Jurkat, Clone E6-1 (cell line): ENCODE measurements around the gene SUPT3H.
A peak's percentile ranks its signal among the peaks of the same experiment; 100 is the strongest.
"Not testable (repeated sequence)": the region's sequence is repeated elsewhere in the genome, so short reads cannot be mapped to it uniquely, and the experiment has no call there.

Source experiments
- DNase-seq: peaks from one replicate; pipeline ENCODE4 v3.0.0-alpha.2; 2011; ENCODE audit warnings: low read depth, low spot score
- H3K4me3 ChIP-seq: 2 replicates; pipeline ENCODE4 v1.5.1; 2011; ENCODE audit warnings: mild to moderate bottlenecking, low read length, control low read depth, moderate library complexity

SUPT3H gene

DNA sequence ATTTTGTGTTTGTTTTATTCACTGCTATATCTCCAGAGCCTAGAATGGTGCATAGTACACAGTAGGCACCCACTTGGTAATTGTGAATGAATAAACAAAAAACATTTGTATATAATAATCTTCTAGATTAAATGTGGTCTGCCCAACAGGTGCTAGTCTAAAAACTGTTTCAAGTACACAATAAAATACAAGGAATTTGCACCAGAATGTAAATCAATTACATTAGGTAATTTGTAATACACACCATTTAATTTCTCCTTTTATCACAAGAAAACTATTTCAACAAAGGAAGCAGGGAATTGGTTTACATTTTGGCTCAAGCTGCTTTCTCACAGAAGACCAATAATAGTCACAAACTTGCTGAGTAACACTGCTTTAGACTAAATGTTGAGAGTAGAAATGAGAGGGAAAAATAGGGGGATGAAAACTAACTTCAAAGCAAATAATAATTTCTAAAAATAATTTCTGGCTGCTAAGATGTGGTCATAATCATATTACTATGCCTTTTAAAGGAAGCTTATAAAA lies 27.5 kb downstream of the SUPT3H start:
- DNase-seq: no peak
- no peak overlapping the region for H3K4me3 ChIP-seq

DNA sequence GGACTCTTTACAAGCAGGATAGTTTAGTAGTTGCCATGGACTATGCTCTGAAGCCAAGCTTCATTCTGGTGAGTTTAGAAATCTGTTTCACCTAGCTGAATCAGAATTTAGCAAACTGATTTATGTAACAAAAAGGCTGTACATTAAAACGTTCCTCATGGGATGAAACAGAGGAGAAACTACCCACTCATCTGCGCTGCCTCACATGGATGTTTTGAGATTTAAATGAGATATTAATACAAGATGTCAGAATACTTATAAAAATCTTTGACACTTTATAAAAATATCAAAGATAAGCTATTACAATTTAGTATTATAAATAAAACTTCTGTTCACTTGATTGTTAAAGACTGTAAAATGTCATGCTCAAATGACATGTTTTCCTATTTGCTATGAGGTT lies 32.8 kb downstream of the SUPT3H start:
- no peak overlapping the region for H3K4me3 ChIP-seq
- no peak for DNase-seq

DNA sequence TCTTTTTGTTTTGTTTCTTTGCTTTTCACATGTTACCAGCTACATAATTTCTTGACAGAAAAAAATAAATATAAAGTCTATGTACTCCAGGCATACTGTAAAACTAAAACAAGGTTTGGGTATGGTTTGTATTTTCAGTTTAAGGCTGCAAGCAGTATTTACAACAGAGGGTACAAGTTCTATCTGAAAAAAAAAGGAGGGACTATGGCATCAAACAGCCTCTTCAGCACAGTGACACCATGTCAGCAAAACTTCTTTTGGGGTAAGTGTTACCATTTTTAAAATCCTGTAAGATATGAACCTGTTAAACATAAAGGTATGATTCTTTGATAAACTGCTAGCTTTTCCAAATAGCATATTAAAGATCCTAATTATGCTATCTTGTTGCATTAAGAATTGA lies 49.2 kb downstream of the SUPT3H start:
- peak overlapping the region; percentile 31 for H3K4me3 ChIP-seq
- no peak for DNase-seq

GRCh38 chr6:45327956-45328522 lies 49.7 kb downstream of the SUPT3H start, which contains the start of gene RUNX2:
RUNX2 (plus strand) TSS chr6:45328330; CDS start chr6:45328727, 397 bp downstream.
- peak; percentile 70 for DNase-seq
- H3K4me3 ChIP-seq: peak within 1 kb of the TSS; percentile 31

- no peak overlapping the region for H3K4me3 ChIP-seq
- no peak for DNase-seq
Measured at GRCh38 chr6:45326698-45327417, 50.9 kb downstream of the SUPT3H start.

GRCh38 chr6:45323656-45324224 lies 54.0 kb downstream of the SUPT3H start:
- H3K4me3 ChIP-seq: peak overlapping the region; percentile 20
- DNase-seq: peak; percentile 77

GRCh38 chr6:45320349-45320748 lies 57.4 kb downstream of the SUPT3H start:
- no peak overlapping the region for H3K4me3 ChIP-seq
- no peak for DNase-seq

DNA sequence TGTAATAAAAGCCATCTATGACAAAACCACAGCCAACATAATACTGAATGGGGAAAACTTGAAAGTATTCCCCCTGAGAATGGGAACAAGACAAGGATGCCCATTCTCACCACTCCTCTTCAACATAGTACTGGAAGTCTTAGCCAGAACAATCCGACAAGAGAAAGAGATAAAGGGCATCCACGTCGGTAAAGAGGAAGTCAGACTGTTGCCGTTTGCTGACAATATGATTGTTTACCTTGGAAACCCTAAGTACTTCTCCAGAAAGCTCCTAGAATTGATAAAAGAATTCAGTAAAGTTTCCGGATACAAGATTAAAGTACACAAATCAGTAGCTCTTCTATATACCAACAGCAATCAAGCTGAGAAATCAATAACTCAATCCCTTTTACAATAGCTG lies 63.6 kb downstream of the SUPT3H start:
- H3K4me3 ChIP-seq: no peak overlapping the region
- no peak for DNase-seq

GRCh38 chr6:45310118-45310788 lies 67.5 kb downstream of the SUPT3H start:
- peak; percentile 96 for DNase-seq
- peak overlapping the region; percentile 38 for H3K4me3 ChIP-seq

DNA sequence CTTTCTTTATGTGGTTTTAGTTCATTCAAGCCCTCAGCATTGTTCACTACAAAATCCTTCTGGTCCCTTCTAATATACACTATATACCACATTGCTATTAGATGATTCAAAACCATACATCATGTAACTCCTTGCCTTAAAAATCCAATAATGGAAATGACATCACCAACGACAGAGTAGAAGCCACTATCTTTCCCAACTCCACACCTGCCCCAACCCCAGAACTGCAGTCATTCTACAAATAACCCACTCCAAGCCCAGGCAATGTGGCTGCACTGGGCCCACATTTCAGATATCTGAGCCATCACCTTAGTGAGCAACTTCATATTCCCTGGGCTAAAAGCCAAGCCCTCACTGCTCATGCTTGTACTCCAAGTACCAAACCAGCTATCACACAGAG lies 72.2 kb downstream of the SUPT3H start:
- no peak overlapping the region for H3K4me3 ChIP-seq
- DNase-seq: no peak

DNA sequence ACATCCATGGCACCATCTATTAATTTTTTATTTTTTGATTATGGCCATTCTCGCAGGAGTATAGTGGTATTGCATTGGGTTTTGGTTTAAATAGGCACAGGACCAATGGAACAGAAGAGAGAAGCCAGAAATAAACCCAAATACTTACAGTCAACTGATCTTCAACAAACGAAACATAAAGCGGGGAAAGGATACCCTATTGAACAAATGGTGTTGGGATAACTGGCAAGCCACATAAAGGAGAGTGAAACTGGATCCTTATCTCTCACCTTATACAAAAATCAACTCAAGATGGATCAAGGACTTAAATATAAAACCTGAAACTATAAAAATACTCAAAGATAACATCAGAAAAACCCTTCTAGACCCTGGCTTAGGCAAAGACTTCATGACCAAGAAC lies 74.9 kb downstream of the SUPT3H start:
- peak; percentile 82 for DNase-seq
- H3K4me3 ChIP-seq: no peak overlapping the region

DNA sequence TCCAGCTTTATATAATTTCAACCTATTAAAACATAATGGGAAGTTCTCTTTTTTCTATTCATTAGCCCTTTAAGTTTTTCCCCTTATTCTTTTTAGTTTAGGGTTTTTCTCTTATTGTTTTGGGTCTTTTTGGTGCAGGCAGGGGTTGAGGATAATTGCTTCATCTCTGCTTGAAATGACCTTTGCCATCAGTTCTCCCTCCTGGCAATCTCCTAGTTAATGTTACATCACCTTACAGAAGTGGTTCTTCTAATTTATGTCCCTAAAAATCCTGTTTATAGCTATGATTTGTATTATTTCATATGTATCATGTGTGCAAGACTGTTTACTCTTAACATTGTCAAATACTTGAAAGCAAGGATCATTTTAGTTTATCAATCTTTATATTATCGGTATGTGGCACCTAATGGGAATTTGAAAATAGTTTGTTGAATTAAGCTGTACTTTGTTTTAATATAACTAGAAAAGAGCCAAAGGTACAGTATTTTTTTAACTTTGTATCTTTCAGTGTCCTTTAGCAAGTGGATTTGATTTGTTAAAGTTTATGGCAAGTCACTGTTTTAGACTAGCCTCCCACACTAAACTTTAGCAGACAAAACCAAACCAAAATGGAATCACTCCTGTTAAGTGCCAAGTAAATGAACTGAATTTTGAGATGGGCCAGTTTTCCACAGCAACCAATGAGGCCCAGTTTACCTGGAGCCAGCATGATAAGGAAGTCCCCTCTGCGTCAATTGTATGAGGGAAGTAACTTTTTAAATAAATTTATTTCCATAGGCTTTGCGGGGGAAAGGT lies 76.2 kb downstream of the SUPT3H start:
- no peak for DNase-seq
- no peak overlapping the region for H3K4me3 ChIP-seq

DNA sequence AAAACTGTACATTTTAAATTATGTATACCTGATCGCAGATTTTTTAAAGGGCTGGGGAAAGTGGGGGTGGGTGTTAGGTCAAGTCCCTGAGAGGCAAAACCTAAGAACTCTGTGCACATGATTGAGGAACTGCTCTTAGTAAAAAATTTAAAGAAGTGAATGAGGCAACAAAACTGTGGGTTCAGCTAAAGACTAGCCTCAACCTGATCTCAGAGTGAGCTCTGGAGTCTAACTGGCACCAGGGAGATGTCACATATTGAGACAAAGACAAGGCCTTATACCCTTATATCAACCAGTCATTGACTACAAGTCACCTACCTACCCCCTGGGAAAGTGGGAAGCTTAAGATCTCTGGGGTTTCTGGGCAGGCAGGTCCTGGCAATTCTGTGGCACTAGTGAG lies 77.0 kb downstream of the SUPT3H start:
- H3K4me3 ChIP-seq: no peak overlapping the region
- no peak for DNase-seq

DNA sequence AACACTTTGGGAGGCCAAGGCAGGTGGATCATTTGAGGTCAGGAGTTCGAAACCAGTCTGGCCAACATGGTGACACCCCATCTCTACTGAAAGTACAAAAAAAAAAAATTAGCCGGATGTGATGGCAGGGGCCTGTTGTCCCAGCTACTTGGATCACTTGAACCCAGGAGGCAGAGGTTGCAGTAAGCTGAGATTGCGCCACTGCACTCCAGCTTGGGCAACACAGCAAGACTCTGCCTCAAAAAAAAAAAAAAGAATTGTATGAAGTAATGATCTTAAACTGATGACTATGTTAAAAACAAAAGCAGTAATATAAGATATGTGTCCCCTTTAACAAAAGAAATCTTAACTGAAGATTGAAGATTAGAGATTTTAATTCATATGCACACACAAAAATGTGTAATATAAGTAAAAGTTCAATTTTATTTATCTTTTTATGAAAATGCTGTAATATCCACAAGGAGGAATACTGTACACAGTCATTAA lies 78.6 kb downstream of the SUPT3H start:
- DNase-seq: no peak
- no peak overlapping the region for H3K4me3 ChIP-seq

- no peak for DNase-seq
- H3K4me3 ChIP-seq: no peak overlapping the region
Measured at GRCh38 chr6:45297320-45297719, 80.4 kb downstream of the SUPT3H start.

GRCh38 chr6:45294065-45294701 lies 83.6 kb downstream of the SUPT3H start:
- H3K4me3 ChIP-seq: not testable (repeated sequence)
- peak; percentile 47 for DNase-seq

GRCh38 chr6:45293306-45293705 lies 84.4 kb downstream of the SUPT3H start:
- H3K4me3 ChIP-seq: no peak overlapping the region

GRCh38 chr6:45289751-45290514 lies 87.8 kb downstream of the SUPT3H start:
- H3K4me3 ChIP-seq: no peak overlapping the region
- DNase-seq: no peak

More at GRCh38 chr6:45293306-45293705, 84.4 kb downstream of the SUPT3H start:
- DNase-seq: no peak
